HG03066 (cell line): ENCODE results near the gene ZDHHC24.

Experiments used
- ATAC-seq: cut with Tn5 transposase; IDR thresholded peaks from one replicate; pipeline ENCODE4 v1.9.1; 2021; ENCODE audit warnings: low read depth; ENCODE audit not compliant: unreplicated experiment

ZDHHC24 gene

DNA sequence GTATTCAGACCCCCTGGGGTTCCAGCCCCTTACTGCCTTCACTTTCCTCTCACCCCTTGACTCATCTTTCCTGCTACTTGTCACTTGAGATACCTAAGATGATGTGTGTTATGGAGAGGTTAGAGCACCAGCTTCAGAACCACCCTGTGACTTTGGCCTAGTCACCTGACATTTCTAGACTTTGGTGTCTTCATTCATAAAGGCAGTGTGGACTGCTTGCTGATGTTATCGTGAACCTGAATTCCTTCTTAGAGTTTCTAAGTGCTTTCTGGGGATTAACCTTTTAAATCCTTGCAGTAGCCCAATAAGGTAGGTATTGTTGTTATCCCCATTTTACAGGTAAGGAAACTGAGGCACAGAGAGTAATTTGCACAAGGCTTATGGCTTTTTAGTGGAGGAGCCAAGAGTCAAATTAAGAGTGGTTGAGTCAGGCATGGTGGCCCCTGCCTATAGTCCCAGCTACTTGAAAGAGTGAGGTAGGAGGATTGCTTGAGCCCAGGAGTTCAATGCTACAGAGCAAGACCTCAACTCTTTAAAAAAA is 40.5 kb downstream of the ZDHHC24 start:
- no peak for ATAC-seq

DNA sequence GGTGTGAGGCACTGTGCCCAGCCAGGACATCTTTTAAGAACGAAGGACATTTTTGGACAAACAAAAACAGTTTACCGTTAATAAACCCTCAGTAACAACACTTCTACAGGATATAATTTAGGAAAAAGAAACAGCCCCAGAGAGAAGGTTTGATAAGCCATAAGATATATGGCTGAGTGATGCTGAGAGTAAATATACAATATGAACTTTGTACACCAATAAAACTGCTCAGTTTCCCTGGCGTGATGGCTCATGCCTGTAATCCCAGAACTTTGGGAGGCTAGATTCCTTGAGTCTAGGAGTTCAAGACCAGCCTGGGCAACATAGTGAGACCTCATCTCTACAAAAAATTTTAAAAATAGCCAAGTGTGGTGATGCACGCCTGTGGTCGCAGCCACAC is 47.3 kb downstream of the ZDHHC24 start:
- no peak for ATAC-seq

DNA sequence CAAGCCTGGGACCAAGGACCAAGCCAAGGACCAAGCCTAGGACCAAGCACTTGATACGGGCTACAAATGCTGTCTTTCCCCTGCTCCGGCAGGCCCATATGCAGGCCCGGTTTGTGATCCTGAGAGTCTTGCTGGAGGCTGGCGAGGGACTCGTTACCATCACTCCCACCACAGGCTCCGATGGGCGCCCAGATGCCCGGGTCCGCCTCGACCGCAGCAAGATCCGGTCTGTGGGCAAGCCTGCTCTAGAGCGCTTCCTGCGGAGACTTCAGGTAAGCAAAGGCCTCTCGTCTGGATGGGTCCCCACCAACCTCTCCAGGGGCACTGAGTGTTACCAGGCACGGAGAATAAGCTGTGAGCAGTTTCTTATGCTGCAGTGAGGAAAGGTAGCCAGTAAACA is 48.6 kb downstream of the ZDHHC24 start:
- ATAC-seq, result no peak

GRCh38 chr11:66495401-66495854 is 50.4 kb downstream of the ZDHHC24 start:
- ATAC-seq, result no peak

- no peak for ATAC-seq
Observed at GRCh38 chr11:66494935-66495334, 50.9 kb downstream of the ZDHHC24 start.

GRCh38 chr11:66494458-66494857 is 51.4 kb downstream of the ZDHHC24 start:
- ATAC-seq, result no peak

GRCh38 chr11:66493130-66493529 is 52.7 kb downstream of the ZDHHC24 start:
- no peak for ATAC-seq

DNA sequence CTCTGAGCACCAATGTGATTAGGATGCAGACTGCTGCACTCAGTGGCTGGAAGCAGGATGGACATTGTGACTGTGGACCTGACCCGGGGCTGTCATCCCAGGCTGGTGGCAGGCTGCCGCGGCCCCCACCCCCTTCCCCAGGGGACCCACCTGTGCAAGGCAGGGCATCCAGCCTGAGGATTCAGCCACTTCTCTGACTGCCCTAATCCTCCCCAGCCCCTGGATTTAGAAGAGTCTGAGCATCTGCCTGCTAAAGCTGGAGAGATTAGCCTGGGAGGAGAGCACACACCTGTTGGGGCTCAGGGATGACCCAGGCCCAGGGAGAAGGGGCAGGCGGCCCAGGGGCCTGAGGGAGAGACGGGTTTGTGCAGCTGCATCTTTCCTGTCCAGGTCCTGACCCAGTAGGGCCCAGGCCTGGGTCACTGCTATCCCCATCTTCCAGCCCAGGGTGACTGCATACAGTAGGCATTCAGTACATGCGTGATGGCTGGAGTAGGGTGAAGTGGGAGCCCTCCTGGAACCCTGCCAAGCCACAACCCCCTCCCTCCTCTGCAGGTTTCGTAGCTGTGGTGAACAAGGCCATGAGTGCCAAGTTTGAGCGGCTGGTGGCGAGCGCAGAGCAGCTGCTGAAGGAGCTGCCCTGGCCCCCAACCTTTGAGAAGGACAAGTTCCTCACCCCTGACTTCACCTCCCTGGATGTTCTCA is 53.5 kb downstream of the ZDHHC24 start:
- no peak for ATAC-seq

GRCh38 chr11:66491315-66491935 is 54.4 kb downstream of the ZDHHC24 start:
- no peak for ATAC-seq

- no peak for ATAC-seq
Observed at GRCh38 chr11:66489636-66490035, 56.2 kb downstream of the ZDHHC24 start.

DNA sequence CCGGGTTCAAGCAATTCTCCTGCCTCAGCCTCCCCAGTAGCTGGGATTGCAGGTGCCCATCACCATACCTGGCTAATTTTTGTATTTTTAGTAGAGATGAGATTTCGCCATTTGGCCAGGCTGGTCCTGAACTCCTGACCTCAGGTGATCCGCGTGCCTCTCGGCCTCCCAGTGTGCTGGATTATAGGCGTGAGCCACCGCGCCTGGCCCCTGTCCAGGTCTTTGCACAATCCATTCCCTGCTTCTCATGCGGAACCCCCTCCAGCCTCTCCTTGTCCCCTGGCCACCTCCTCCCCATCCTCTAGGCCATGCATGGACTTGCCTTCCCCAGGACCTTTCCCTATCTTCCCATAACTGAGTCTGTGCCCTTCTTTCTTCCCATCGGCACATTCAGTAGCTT is 56.9 kb downstream of the ZDHHC24 start:
- no peak for ATAC-seq

- no peak for ATAC-seq
Observed at GRCh38 chr11:66484806-66485380, 61.0 kb downstream of the ZDHHC24 start.

GRCh38 chr11:66480117-66480938 is 65.5 kb downstream of the ZDHHC24 start, which contains the start of gene DPP3:
Gene DPP3 (plus strand): TSS chr11:66480434. CDS start chr11:66482201, 1,767 bp downstream.
- ATAC-seq, result peak; percentile 84

GRCh38 chr11:66479394-66480116 is 66.3 kb downstream of the ZDHHC24 start:
- ATAC-seq, result peak; percentile 14

- ATAC-seq, result no peak
Observed at GRCh38 chr11:66478729-66479393, 67.0 kb downstream of the ZDHHC24 start.

DNA sequence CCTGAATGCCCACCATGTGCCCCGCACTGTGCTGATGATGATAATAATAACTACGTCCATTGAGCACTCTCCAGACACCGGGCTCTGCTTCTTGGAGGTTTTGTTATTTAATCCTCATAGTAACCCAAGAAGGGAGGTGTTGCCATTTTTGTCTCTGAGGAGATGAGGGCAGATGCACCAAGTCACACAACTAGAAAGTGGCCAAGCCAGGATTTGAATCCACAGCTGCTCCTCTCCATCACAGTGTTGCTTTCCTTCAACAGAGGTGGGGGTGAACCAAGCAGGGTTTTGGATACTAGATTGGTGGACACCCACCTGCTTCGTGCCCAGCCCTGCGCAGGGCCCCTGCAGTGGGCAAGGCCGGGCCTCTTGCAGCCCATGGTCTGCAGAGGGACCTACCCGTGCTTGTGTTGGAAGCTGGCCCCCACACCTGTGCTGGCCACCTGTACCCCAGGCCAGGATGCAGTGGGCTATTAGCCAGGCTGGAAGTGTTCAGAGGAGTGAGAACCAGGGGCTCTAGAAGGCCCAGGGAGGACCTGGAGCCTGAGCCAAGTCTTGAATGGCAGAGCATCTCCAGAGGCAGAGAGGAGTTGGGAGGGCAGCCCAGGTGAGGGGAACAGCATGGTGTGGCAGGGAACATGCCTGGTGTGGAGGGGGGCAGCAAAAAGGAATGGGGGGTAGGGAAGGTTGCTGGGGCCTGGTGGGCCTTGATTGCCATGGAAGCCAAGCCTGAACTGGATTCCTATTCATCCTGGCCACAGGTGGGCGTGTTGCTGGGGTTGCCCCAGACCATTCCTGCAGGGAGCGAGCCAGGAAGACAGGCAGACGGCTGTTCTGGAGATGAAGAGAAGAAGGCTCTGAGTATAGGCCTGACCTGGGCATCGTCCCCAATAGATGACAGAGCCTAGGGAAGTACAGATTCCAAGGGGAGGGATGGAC is 68.3 kb downstream of the ZDHHC24 start:
- no peak for ATAC-seq

DNA sequence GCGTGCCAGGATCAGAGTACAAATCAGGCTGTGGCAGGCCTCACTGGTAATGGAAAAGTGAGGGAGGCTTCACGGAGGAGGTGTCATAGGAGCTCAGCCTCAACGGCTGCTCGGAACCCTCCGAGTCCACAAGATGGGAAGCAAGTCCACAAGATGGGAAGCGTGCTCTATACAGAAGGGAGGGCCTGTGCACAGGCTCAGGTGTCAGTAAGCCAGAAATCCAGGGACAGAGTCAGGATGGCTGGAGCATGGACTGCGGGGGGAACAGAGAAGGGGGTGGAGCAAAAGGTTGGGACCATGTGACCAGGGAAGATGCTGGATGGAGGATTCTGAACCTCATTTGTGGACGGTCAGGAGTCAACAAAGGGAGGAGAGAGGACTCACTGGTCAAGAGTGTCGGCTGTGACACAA is 69.0 kb downstream of the ZDHHC24 start:
- no peak for ATAC-seq

DNA sequence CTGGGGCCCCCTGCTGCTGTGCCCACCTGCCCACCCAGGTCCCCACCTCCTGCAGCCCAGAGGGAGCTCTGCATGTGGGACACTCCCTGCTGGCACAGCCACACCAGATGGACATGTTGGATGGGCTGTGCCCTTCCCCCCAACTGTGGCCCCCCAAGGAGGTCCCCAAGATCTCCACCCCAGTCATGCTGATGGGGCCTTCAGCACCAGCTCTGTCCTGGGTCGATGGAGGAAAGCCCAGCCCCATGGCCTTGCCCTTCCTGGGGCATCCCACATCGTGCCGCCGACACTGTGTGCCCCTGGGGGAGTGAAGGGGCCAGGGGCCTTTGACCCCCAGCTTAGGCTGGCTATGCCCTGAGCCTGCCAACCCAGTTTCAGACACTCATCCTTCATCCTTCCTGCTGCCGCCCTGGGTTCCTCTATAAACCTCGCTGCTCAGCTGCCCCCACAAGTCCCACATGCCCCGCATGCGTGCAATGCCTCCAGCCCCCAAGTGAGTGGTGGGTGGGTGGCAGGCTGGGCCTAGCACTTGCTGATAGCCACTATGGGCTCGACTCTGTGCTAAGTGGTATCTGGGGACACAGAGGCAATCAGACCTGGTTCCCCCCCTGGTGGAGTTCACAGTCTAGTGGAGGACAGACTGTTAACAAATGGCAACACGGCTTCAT is 69.5 kb downstream of the ZDHHC24 start:
- ATAC-seq, result no peak
